HG03457 (cell line): ENCODE results near the gene VMP1.

Experiments used
- ATAC-seq: cut with Tn5 transposase; IDR thresholded peaks from one replicate; pipeline ENCODE4 v1.9.1; 2021; ENCODE audit warnings: moderate number of reproducible peaks; ENCODE audit not compliant: unreplicated experiment

The VMP1 gene

GRCh38 chr17:59707971-59708430 is 547 bp downstream of the VMP1 start:
- ATAC-seq = no peak

GRCh38 chr17:59711936-59712335 is 4.5 kb downstream of the VMP1 start:
- ATAC-seq = no peak

DNA sequence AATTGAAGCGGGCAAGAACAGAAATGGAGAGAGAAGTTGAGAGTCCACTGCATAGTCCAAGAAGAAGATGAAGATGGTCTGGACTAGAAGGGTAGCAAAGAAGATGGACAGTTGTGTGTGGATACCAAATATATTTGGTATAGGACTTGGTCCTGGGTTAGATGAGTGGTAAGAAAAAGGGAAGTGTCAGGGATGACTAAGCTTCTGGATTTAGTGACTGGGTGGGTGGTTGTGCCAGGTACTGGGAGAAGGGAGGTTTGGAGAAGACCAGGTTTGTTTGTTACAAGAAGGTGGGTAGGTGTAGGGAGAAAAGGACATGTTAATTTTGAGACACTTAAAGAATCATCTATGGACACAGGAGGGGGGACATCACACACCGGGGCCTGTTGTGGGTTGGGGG is 5.4 kb downstream of the VMP1 start:
- ATAC-seq = no peak

- ATAC-seq = no peak
Observed at GRCh38 chr17:59714255-59714654, 6.8 kb downstream of the VMP1 start.

DNA sequence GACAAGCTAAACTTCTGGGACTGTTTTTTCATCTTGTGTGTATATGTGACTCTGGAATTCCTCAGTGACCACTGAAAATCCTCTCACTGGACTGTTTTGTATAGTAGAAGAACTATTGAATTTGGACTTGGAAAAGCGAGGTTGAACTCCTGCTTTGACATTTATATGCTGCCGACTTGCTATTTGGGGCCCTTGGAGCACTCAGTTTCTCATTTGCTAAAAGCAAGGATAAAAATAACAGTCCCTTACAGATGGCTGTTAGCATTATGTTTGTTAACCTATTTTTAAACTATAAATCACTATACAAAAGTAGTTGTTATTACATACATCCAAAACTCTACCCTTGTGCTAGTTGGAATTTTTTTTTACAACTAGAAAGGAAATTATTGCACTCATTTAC is 9.0 kb downstream of the VMP1 start:
- ATAC-seq = no peak

- no peak for ATAC-seq
Observed at GRCh38 chr17:59719526-59719925, 12.1 kb downstream of the VMP1 start.

GRCh38 chr17:59722623-59723022 is 15.2 kb downstream of the VMP1 start:
- ATAC-seq = no peak

DNA sequence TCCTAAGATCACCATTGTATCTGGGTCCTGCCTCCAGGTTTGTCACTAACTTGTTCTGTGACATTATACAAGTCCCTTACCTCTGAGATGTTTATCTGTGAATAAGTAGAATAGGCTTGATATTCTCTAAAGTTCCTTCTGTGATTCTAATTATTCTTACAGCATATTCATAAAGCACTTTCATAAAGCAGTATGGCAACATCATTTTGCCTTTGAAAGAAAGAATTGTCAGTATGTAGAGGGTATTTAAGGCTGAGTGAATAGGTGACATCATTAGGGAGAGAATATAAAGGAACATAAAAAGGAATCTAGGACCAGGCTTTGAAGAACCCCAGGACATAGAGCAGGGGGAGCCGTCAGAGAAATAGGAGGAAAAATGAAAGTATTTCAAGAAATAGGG is 15.6 kb downstream of the VMP1 start:
- ATAC-seq = no peak

- ATAC-seq = no peak
Observed at GRCh38 chr17:59723607-59724006, 16.2 kb downstream of the VMP1 start.

- no peak for ATAC-seq
Observed at GRCh38 chr17:59725691-59726090, 18.2 kb downstream of the VMP1 start.

DNA sequence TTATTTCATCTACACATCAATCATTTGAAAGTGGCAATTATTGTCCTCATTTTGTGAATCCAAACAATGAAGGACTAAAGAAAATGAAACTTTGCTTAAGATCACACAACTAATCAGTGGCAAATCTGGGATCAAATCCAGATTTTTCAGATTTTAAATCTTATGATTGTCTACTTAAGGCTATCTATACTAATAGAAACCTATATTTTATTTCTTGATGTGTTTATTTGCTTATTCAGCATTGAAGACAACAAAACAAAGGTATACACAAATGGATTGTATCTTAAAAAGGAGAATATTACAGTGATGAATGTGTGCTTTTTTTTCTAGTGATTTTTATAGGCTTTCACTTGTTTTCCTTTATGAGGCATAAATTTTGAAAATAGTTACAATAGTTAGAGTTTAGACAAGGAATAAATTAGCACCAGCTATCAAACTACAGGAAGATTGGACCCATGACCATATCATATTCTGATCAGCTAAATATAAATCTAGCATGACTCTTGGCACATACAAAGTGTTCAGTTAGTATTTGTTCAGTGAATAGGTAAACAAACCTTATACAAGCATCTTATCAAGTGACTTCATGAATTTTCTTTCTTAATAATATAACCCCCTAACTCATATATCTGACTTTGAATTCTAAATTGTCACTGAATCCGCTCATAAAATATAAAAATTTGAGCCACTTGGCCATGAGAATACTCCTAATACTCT is 20.5 kb downstream of the VMP1 start:
- ATAC-seq = no peak

- ATAC-seq = no peak
Observed at GRCh38 chr17:59730268-59730834, 22.9 kb downstream of the VMP1 start.

DNA sequence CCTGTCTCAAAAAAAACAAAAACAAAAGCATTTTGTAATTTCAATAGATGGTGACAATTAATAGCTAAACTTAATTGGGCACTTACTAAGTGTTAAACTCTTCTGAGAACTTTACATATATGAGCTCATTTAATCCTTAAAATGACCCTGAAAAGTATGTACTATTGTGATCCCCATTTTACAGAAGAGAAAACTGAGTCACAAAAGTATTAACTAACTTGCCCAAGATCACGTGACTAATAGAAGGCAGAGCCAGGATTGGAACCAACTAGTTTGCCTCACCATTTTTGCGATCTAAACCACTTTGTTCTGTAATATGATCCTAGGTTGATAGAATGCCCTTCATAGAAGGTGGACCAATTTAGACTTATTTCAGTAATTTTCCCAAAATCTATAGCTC is 26.2 kb downstream of the VMP1 start:
- no peak for ATAC-seq

DNA sequence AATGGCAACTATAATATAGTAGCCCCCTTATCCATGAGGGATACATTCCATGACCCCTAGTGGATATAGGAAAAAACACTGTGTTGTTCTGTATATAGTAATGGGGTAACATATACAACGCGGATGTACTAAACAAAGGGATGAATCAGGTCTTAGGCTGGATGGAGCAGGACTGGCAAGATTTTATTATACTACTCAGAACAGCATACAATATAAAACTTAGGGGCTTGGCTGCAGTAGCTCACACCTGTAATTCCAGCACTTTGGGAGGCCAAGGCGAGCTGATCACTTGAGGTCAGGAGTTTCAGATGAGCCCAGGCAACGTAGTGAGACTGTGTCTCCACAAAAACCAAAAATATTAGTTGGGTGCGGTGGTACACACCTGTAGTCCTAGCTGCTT is 26.8 kb downstream of the VMP1 start:
- ATAC-seq = no peak

DNA sequence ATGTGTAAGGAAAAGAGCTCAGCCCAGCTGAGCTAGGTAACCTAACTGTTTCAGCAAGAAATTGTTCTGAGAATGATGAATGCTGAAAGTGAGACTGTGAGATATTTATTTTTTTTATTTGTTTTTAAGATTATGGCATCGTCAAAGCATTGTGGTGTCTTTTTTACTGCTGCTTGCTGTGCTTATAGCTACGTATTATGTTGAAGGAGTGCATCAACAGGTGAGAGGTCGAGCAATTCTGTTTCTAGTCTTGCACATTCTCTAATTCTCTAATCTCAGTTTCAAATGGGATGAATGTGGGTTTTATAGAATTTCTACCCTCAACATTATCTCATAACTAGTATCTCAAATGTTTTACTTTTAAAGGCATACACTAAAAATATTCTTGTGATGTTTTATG is 29.9 kb downstream of the VMP1 start:
- ATAC-seq = no peak

DNA sequence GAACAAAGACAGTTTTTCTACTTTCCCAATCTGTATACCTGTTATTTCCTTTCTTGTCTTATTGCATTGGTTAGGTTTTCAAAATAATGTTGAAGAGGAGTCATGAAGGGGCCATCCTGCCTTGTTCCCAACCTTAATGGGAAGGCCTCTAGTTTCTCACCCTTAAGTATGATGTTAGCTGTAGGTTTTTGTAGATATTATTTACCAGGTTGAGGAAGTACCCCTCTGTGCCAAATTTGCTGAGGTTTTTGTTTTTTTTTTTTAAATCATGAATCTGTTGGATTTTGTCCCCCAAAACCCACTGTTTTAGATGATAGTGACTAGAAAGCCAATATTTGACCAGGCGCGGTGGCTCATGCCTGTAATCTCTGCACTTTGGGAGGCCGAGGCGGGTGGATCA is 36.4 kb downstream of the VMP1 start:
- ATAC-seq = no peak

GRCh38 chr17:59745040-59745439 is 37.6 kb downstream of the VMP1 start:
- ATAC-seq = no peak

DNA sequence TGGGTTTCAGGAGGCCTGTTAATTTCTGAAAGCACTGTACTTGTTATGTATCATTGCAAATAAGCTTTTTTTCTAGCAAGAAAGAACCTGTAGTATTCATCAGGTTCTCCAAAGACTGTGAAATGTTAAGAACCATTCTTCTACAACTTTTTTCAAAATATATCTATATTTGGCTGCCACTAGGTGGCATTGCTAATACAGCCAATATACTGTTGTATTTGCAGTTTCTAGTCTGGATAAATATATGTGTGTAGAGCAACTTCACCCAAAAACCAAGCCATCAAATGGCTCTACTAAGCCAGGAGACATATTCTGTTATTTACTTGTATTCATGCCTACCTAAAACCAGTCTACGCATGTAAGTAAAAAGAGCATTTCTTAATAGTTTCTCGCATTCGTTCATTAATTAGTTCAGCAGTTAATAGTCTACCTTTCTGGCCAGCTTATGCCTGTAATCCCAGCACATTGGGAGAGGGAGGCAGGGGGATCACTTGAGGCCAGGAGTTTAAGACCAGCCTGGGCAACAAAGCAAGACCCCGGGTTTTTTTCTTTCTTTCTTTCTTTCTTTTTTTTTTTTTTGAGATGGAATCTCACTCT is 39.5 kb downstream of the VMP1 start:
- no peak for ATAC-seq

GRCh38 chr17:59748591-59748990 is 41.1 kb downstream of the VMP1 start:
- no peak for ATAC-seq

DNA sequence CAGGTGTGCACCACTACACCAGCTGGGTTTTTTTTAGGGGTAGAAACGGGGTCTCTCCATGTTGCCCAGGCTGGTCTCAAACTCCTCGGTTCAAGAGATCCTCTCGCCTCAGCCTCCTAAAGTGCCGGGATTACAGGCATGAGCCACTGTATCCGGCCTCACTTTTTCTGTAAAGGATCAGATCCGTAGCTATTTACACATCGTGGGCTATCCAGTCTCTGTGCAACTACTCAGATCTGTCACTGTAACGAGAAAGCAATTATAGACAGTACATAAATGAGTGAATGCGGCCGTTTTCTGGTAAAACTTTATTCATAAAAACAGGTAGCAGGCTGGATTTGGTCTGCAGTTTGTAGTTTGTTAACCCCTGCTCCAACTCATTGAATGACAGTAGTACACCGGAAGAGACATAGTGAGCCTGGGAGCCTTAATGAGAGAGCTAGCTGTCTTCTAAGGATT is 44.5 kb downstream of the VMP1 start:
- ATAC-seq = no peak

GRCh38 chr17:59752446-59752845 is 45.0 kb downstream of the VMP1 start:
- no peak for ATAC-seq

- ATAC-seq = no peak
Observed at GRCh38 chr17:59752922-59753321, 45.5 kb downstream of the VMP1 start.
